GM21381 (cell line): ENCODE results near the gene RSU1.

Source experiments
- ATAC-seq: cut with Tn5 transposase; IDR thresholded peaks from one replicate; pipeline ENCODE4 v1.9.1; 2021; ENCODE audit warnings: mild to moderate bottlenecking, moderate library complexity; ENCODE audit not compliant: unreplicated experiment

RSU1 gene

DNA sequence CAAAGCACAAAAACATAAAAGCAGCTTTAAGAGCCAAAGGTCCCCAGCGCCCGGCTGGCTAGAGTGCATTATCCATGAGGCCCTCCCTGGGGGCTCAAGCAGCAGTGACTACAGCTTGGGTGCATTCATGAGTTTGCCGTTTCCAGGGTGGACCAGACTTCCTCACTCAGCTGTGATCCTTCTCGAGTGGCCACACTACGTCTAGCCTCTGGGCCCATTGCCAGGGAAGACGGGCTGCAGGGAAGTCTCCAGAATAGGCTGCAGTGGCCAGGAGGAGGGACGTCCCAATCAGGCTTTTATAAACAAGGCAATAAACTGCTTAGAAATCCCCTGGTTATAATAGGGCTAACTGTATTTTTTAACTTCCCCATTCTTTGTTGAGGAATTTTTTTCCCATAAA lies 206.2 kb downstream of the RSU1 start:
- ATAC-seq, result no peak

GRCh38 chr10:16609211-16609610 lies 208.0 kb downstream of the RSU1 start:
- no peak for ATAC-seq

DNA sequence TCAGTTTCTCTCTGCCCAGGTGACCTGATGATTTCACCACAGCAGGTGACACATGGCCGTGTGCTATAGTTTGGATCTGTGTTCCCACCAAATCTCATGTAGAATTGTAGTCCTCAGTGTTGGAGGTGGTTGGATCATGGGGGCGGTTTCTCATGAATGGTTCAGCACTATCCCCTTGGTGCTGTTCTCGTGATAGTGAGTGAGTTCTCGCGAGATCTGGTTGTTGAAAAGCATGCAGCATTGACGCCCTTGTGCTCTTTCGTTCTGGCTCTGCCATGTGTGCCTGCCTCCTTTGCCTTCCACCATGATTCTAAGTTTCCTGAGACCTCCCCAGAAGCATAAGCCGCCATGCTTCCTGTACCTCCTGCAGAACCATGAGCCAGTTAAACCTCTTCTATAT lies 210.3 kb downstream of the RSU1 start:
- no peak for ATAC-seq

GRCh38 chr10:16606421-16606820 lies 210.8 kb downstream of the RSU1 start:
- no peak for ATAC-seq

DNA sequence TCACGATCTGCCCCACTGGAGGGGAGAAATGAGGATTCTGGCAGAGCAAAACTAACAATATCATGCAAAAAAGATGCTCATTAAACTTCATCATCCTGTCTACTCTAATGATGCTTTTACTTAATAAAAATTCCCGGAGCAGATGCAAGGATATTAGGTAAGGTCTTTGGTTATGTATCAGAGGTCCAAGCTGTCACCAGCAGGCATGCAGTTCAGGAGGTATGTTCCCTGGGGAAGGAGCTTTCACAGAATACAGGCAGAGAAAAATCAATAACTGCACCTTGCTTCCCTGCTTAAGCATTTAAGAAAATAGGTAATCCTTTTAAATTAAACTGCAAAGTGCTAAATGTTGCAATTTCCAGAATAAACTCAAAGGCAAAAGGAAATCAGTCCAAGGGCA lies 213.9 kb downstream of the RSU1 start:
- no peak for ATAC-seq

GRCh38 chr10:16602104-16602775 lies 215.0 kb downstream of the RSU1 start:
- no peak for ATAC-seq

- ATAC-seq, result no peak
Measured at GRCh38 chr10:16599662-16600061, 217.6 kb downstream of the RSU1 start.

DNA sequence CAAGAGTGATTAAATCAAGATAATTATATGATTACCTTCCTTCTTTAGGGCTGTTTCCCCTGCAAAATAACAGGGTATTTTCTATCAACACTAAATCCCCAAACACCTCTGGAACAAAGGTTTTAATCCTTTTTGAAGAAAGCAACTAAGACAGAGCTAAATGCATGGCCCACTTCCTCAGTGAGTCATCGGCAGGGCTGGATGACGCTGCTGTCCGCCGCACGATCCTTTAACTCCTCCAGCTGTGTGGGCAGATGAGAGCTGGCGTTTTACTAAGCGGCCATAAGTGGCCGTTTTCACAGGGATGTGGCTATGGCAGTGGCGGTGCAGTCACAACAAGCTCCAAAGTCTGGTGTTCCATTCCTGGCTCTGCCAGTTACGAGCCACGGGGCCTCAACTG lies 219.6 kb downstream of the RSU1 start:
- no peak for ATAC-seq

DNA sequence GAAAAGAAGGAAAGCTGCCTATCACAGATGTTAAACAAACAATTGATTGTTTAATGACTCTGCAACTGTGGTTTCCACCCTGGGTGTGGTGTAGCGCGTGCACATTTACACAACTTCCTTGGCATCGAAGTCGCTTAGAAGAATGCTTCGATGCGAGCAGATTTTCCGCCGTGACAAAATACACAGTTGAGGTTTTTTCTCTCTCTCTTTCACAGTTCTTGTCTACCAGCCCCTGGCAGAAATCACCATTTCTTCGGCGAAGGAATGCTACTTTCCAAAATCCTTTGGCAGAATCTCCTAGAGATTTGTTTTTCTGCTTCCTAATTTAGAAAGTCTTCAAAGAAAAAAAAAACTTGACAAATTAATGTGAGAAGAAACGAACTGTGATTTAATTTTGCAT lies 224.8 kb downstream of the RSU1 start:
- ATAC-seq, result no peak

GRCh38 chr10:16586358-16587138 lies 230.7 kb downstream of the RSU1 start:
- ATAC-seq, result peak; percentile 94

GRCh38 chr10:16585103-16585502 lies 232.1 kb downstream of the RSU1 start:
- no peak for ATAC-seq

DNA sequence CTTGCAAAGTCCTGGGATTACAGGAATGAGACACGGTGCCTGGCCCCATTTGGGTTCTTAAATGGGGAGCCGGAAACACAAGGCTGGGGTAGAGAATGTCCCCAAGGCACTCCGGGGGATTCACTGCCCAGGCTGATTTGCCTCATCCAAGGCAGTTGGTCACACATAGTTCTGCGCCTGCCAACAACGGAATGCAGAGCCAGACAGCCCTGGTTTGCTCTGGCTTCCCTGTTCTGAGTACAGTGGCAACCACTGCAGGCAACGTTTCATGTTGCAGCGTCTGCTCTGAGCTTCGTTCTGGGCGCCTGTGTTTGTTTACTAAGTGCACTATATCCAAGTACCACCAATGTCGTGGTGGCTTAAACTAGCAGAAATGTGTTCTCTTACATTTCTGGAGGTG lies 233.8 kb downstream of the RSU1 start:
- ATAC-seq, result no peak

DNA sequence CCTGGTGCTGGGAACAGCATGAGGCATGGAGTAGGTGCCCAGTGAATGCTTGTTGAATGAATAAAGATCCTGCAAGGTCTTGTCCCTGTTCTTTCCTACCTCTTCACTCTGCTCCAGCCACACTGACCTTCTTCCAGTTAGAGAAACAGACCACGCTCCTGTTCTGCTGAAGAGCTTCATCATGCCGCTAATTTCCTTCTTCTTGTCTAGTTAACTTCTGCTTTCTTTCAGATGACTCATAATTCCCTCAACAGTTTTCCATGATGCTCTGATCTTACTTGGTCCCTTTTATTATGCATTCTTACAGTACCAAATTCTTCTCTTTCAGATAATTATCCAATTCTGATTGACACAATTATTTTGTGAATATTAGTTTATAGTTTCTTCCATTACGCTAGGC lies 236.0 kb downstream of the RSU1 start:
- no peak for ATAC-seq

DNA sequence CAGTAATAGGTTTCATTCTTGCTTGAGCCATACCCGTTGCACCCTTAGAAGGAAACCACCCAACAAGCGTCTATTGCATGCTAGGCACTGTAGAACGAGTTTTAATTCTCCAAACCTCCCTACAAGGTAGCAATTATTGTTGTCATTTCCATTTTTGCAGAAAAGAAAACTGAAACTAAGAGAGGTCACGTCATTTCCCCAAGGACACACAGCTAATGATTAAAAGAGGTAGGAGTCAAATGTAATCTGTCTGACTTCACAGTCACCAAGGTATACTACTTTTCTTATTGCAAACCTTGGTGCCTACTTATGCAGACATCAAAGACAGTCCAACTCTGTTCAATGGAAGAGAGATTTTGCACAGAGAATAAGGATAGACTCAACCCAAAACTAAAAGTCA lies 246.5 kb downstream of the RSU1 start:
- ATAC-seq, result peak; percentile 95

- ATAC-seq, result no peak
Measured at GRCh38 chr10:16566202-16566805, 250.9 kb downstream of the RSU1 start.

GRCh38 chr10:16565604-16566003 lies 251.6 kb downstream of the RSU1 start:
- ATAC-seq, result no peak

DNA sequence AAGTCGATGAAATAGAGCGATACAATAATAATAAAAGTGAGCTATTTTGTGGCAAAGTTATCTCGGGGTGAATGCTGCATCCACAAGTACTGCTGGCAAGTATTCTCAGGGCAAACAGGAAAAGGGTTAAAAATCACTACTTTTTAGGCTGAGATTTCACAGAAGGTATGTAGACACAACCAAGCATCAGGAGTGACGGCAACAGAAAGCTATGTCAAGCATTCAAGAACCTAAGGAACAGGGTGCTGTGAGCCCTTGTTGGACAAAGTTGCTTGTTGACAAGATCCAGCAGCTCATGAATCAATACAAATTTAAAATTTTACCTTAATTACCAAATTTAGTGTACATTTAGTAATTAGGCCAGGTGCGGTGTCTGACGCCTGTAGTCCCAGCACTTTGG lies 254.3 kb downstream of the RSU1 start:
- ATAC-seq, result no peak

GRCh38 chr10:16559236-16559773 lies 257.9 kb downstream of the RSU1 start:
- no peak for ATAC-seq

DNA sequence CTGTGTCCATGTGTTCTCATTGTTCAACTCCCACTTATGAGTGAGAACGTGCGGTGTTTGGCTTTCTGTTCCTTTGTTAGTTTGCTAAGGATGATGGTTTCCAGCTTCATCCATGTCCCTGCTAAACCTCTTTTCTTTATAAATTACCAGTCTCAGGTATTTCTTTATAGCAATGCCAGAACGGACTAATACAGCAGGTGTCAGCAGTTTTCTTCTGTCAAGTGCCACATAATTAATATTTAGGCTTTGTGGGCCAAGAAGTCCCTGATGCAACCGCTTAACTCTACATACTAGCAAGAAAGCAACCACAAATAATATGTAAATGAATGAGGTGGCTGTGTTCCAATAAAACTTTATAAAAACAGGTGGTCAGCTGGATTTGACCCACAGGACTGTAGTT lies 269.3 kb downstream of the RSU1 start:
- ATAC-seq, result no peak

- ATAC-seq, result no peak
Measured at GRCh38 chr10:16545116-16545736, 272.0 kb downstream of the RSU1 start.

GRCh38 chr10:16544591-16544990 lies 272.6 kb downstream of the RSU1 start:
- no peak for ATAC-seq
